AG09319 (cell line): Measurements from ENCODE around the gene SLC22A9.
"Not testable (repeated sequence)": the region's sequence is repeated elsewhere in the genome, so short reads cannot be mapped to it uniquely, and the experiment has no call there.

ENCODE experiments used
- DNase-seq: peaks from one replicate; pipeline ENCODE4 v3.0.0-alpha.2; 2010; ENCODE audit warnings: low read depth; ENCODE audit errors: extremely low read depth
- CTCF ChIP-seq: IDR thresholded peaks from 2 replicates; pipeline ENCODE4 v1.5.1; 2011; ENCODE audit warnings: low read depth, mild to moderate bottlenecking, inconsistent platforms, low read length, moderate library complexity

Gene SLC22A9

DNA sequence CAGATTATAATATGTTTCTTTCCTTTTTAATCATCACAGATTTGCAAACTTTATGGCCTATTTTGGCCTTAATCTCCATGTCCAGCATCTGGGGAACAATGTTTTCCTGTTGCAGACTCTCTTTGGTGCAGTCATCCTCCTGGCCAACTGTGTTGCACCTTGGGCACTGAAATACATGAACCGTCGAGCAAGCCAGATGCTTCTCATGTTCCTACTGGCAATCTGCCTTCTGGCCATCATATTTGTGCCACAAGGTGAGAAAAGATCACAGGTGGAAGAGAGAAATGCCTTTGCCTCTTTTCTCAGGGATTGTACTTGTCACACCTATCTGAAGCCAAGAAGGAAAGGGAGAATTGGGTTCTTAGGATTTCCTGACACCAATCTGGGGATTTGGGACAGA lies 36.9 kb downstream of the SLC22A9 start:
- DNase-seq, result no peak
- TF ChIP-seq CTCF, result no peak

DNA sequence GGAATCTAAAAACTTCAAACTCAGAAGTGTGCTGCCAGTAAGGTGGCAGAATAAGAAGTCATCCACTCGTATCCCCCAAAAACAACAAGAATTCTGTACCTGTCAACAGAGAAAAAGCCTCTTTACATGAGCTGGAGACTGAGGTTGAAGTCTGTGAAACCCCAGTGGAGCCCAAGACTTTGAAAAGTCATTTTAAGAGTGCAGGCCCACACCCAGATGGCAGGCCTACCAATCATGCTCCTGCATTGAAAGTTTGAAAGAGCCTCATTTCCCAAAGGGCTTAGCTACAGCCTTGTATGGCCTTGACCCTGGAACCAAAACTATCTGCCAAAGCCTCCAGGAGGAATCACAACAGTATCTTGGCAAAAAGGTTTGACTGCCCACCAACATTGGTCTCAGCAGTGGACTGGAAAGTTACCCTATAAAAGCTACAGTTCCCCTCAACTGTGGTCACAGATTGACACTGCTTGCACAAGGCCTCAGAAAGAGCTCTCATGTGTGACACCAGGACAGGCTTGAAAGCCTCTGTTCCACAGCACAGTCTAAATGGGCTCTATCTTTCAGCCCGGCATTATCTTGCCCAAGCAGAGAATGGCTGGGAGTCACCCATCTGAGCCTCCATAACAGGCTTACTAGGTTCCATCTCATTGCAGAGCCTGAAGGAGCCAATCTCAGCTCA lies 47.7 kb downstream of the SLC22A9 start:
- no peak for DNase-seq
- TF ChIP-seq CTCF, result no peak

DNA sequence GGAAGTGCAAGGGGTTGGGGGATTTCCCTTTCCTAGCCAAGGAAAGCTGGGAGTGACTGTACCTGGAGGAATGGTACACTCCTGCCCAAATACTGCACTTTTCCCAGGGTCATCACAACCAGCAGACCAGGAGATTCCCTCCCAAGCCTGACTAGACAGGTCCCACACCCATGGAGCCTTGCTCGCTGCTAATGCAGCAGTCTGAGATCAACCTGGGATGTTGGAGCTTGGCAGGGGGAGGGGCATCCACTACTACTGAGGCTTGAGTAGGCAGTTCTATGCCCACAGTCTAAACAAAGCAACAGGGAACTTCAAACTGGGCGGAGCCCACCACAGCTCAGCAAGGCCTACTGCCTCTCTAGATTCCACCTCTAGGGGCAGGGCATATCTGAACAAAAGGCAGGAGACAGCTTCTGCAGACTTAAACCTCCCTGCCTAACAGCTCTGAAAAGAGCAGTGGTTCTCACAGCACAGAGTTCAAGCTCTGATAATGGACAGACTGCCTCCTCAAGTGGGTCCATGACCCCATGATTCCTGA lies 58.5 kb downstream of the SLC22A9 start:
- no peak for TF ChIP-seq CTCF
- no peak for DNase-seq

GRCh38 chr11:63430731-63431130 lies 61.1 kb downstream of the SLC22A9 start:
- not testable (repeated sequence) for DNase-seq

- not testable (repeated sequence) for DNase-seq
These were observed 65.8 kb downstream of the SLC22A9 start for GRCh38 chr11:63435351-63435750.

DNA sequence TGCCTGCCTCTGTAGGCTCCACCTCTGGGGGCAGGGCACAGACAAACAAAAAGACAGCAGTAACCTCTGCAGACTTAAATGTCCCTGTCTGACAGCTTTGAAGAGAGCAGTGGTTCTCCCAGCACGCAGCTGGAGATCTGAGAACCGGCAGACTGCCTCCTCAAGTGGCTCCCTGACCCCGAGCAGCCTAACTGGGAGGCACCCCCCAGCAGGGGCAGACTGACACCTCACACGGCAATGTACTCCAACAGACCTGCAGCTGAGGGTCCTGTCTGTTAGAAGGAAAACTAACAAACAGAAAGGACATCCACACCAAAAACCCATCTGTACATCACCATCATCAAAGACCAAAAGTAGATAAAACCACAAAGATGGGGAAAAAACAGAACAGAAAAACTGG lies 66.2 kb downstream of the SLC22A9 start:
- not testable (repeated sequence) for DNase-seq

GRCh38 chr11:63443714-63444113 lies 74.1 kb downstream of the SLC22A9 start:
- TF ChIP-seq CTCF, result no peak

DNA sequence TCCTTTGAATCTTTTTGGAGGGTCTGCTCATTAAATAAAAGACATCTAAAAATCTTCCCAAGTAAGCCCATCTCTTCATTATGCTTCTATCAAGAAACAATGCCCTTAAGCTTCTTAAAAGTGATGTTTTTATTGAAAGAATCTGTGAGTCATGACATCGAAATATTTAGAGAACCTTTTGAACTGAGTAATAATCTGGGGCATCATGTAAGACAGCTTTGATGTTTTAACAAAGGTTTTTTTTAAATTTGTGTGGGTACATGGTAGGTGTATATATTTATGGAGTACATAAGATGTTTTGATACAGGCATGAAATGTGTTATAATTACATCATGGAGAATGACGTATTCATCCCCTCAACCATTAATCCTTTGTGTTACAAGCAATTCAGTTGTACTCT lies 74.6 kb downstream of the SLC22A9 start:
- no peak for DNase-seq
- TF ChIP-seq CTCF, result no peak

More at GRCh38 chr11:63443714-63444113, 74.1 kb downstream of the SLC22A9 start:
- no peak for DNase-seq

DNA sequence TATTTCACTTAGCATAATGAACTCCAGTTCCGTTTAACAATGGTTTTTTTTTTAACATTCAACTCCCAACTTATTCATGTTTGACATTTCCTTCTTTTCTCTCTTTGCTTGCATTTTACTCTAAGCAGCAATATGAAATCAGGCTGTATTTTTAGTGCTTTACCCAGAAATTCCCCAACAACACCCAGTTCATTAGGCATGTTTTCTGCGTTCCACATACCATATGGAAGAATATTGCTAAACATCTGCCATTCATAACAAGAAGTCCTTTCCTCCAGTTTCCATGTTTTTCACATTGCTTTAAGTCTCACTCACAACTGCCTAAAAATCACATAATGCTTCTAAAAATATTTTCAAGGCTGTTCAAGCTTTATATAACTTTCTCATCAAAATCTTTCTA lies 75.5 kb downstream of the SLC22A9 start:
- TF ChIP-seq CTCF, result no peak
- DNase-seq, result no peak
